Measurements from ENCODE around the gene QSOX2. TPM values are rescaled to one million over a fixed set of nuclear protein-coding genes. Genes with fewer than 3 reads are reported as not detected.

Gene QSOX2
- total and polyA plus RNA-seq, 2 experiments from 2014 or later: 9.2 to 29.2 TPM

DNA sequence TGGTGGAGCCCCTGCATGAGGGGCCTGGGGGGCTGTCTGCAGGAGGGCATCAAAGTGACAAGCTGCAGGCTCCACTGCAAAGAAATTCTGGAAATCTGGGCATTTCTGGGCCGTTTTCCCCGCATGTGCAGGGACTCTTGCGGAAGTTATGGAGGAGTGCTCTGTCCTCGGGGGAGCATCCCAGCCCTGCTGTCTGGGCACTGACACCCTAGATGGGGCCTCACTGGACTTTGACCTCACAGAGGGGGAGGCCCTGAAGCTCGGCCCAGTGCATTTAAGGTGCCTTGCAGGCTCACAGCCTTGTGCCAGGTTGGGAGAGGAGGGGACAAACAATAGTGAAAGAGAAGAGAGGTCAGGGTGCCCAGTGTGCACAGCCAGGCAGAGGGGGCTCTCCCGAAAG lies 76.1 kb downstream of the QSOX2 start:
- Mint-ChIP-seq H3K4me1 (peaks cover 30% of the 10 kb centered on the region), H3K27me3 (ENCODE audit: insufficient read depth, low read depth, poor library complexity) (peaks cover 8% of the 10 kb centered on the region), H3K9me3 (peaks cover 2% of the 10 kb centered on the region; the same call in 1 of the 3 replicates), H3K27ac (no peak overlapping the region), H3K4me3 (no peak overlapping the region), H3K36me3 (ENCODE audit: low read depth) (no peaks in the 10 kb centered on the region; the same call in 2 of the 3 replicates)
- Histone ChIP-seq H3K79me2 (replicated peaks; ENCODE audit: insufficient read depth) (no peaks in the 10 kb centered on the region), H2AFZ (no peak overlapping the region), H3K27ac (ENCODE audit: low read depth) (no peak overlapping the region), H3K9me2 (ENCODE audit: insufficient read depth) (no peaks in the 10 kb centered on the region), H3K36me3 (ENCODE audit: insufficient read depth) (no peaks in the 10 kb centered on the region), H3K4me2 (no peak overlapping the region), H4K20me1 (replicated peaks; ENCODE audit: insufficient read depth) (no peaks in the 10 kb centered on the region), H3F3A (replicated peaks; ENCODE audit: low read depth) (0 out of 2 replicates have a peak, but pooled peaks cover 3% of the 10 kb centered on the region), H3K27me3 (ENCODE audit: insufficient read depth) (no peaks in the 10 kb centered on the region), H3K4me1 (ENCODE audit: insufficient read depth) (peaks cover 7% of the 10 kb centered on the region; the same call in 1 of the 2 replicates), H3K4me3 (no peak overlapping the region)
- TF ChIP-seq JUNB (IDR thresholded peaks at IDR 0.05; ENCODE audit: unreplicated experiment) (no peak), ZNF114 (CRISPR knock-in tag; IDR thresholded peaks at IDR 0.05) (no peak), EZH2 (IDR thresholded peaks at IDR 0.05; ENCODE audit: low read depth, unreplicated experiment) (no peak), ZNF331 (CRISPR knock-in tag; IDR thresholded peaks at IDR 0.05; ENCODE audit: low read depth) (no peak), CREB1 (CRISPR knock-in tag; IDR thresholded peaks at IDR 0.05; ENCODE audit: low read depth) (no peak), STAT1 (IDR thresholded peaks at IDR 0.05; ENCODE audit: unreplicated experiment) (no peak), NANOG (IDR thresholded peaks at IDR 0.05; ENCODE audit: borderline replicate concordance) (no peak), POLR2AphosphoS5 (IDR thresholded peaks at IDR 0.05; ENCODE audit: low read depth) (no peak), EZH2phosphoT487 (IDR thresholded peaks at IDR 0.05; ENCODE audit: unreplicated experiment) (no peak)
- TF ChIP-seq, protein P1, sequence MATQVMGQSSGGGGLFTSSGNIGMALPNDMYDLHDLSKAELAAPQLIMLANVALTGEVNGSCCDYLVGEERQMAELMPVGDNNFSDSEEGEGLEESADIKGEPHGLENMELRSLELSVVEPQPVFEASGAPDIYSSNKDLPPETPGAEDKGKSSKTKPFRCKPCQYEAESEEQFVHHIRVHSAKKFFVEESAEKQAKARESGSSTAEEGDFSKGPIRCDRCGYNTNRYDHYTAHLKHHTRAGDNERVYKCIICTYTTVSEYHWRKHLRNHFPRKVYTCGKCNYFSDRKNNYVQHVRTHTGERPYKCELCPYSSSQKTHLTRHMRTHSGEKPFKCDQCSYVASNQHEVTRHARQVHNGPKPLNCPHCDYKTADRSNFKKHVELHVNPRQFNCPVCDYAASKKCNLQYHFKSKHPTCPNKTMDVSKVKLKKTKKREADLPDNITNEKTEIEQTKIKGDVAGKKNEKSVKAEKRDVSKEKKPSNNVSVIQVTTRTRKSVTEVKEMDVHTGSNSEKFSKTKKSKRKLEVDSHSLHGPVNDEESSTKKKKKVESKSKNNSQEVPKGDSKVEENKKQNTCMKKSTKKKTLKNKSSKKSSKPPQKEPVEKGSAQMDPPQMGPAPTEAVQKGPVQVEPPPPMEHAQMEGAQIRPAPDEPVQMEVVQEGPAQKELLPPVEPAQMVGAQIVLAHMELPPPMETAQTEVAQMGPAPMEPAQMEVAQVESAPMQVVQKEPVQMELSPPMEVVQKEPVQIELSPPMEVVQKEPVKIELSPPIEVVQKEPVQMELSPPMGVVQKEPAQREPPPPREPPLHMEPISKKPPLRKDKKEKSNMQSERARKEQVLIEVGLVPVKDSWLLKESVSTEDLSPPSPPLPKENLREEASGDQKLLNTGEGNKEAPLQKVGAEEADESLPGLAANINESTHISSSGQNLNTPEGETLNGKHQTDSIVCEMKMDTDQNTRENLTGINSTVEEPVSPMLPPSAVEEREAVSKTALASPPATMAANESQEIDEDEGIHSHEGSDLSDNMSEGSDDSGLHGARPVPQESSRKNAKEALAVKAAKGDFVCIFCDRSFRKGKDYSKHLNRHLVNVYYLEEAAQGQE (IDR thresholded peaks at IDR 0.05; ENCODE audit: unreplicated experiment): no peak
- TF ChIP-seq, protein P2, sequence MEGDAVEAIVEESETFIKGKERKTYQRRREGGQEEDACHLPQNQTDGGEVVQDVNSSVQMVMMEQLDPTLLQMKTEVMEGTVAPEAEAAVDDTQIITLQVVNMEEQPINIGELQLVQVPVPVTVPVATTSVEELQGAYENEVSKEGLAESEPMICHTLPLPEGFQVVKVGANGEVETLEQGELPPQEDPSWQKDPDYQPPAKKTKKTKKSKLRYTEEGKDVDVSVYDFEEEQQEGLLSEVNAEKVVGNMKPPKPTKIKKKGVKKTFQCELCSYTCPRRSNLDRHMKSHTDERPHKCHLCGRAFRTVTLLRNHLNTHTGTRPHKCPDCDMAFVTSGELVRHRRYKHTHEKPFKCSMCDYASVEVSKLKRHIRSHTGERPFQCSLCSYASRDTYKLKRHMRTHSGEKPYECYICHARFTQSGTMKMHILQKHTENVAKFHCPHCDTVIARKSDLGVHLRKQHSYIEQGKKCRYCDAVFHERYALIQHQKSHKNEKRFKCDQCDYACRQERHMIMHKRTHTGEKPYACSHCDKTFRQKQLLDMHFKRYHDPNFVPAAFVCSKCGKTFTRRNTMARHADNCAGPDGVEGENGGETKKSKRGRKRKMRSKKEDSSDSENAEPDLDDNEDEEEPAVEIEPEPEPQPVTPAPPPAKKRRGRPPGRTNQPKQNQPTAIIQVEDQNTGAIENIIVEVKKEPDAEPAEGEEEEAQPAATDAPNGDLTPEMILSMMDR (conservative IDR thresholded peaks at IDR 0.05; ENCODE audit: low read depth in 2 of 2): no peak
- TF ChIP-seq, protein P3, sequence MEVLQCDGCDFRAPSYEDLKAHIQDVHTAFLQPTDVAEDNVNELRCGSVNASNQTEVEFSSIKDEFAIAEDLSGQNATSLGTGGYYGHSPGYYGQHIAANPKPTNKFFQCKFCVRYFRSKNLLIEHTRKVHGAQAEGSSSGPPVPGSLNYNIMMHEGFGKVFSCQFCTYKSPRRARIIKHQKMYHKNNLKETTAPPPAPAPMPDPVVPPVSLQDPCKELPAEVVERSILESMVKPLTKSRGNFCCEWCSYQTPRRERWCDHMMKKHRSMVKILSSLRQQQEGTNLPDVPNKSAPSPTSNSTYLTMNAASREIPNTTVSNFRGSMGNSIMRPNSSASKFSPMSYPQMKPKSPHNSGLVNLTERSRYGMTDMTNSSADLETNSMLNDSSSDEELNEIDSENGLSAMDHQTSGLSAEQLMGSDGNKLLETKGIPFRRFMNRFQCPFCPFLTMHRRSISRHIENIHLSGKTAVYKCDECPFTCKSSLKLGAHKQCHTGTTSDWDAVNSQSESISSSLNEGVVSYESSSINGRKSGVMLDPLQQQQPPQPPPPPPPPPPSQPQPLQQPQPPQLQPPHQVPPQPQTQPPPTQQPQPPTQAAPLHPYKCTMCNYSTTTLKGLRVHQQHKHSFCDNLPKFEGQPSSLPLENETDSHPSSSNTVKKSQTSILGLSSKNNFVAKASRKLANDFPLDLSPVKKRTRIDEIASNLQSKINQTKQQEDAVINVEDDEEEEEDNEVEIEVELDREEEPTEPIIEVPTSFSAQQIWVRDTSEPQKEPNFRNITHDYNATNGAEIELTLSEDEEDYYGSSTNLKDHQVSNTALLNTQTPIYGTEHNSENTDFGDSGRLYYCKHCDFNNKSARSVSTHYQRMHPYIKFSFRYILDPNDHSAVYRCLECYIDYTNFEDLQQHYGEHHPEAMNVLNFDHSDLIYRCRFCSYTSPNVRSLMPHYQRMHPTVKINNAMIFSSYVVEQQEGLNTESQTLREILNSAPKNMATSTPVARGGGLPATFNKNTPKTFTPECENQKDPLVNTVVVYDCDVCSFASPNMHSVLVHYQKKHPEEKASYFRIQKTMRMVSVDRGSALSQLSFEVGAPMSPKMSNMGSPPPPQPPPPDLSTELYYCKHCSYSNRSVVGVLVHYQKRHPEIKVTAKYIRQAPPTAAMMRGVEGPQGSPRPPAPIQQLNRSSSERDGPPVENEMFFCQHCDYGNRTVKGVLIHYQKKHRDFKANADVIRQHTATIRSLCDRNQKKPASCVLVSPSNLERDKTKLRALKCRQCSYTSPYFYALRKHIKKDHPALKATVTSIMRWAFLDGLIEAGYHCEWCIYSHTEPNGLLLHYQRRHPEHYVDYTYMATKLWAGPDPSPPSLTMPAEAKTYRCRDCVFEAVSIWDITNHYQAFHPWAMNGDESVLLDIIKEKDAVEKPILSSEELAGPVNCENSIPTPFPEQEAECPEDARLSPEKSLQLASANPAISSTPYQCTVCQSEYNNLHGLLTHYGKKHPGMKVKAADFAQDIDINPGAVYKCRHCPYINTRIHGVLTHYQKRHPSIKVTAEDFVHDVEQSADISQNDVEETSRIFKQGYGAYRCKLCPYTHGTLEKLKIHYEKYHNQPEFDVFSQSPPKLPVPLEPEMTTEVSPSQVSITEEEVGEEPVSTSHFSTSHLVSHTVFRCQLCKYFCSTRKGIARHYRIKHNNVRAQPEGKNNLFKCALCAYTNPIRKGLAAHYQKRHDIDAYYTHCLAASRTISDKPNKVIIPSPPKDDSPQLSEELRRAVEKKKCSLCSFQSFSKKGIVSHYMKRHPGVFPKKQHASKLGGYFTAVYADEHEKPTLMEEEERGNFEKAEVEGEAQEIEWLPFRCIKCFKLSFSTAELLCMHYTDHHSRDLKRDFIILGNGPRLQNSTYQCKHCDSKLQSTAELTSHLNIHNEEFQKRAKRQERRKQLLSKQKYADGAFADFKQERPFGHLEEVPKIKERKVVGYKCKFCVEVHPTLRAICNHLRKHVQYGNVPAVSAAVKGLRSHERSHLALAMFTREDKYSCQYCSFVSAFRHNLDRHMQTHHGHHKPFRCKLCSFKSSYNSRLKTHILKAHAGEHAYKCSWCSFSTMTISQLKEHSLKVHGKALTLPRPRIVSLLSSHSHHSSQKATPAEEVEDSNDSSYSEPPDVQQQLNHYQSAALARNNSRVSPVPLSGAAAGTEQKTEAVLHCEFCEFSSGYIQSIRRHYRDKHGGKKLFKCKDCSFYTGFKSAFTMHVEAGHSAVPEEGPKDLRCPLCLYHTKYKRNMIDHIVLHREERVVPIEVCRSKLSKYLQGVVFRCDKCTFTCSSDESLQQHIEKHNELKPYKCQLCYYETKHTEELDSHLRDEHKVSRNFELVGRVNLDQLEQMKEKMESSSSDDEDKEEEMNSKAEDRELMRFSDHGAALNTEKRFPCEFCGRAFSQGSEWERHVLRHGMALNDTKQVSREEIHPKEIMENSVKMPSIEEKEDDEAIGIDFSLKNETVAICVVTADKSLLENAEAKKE (CRISPR knock-in tag; IDR thresholded peaks at IDR 0.05): no peak
- TF ChIP-seq, protein P4, sequence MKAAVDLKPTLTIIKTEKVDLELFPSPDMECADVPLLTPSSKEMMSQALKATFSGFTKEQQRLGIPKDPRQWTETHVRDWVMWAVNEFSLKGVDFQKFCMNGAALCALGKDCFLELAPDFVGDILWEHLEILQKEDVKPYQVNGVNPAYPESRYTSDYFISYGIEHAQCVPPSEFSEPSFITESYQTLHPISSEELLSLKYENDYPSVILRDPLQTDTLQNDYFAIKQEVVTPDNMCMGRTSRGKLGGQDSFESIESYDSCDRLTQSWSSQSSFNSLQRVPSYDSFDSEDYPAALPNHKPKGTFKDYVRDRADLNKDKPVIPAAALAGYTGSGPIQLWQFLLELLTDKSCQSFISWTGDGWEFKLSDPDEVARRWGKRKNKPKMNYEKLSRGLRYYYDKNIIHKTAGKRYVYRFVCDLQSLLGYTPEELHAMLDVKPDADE (IDR thresholded peaks at IDR 0.05): no peak
- ATAC-seq (no peak), DNase-seq (ENCODE audit: low spot score) (no peak)
